SH-SY5Y (cell line): ENCODE measurements around the gene CYTL1.

Source experiments
- GATA2 ChIP-seq: IDR thresholded peaks from 2 replicates; pipeline ENCODE4 v1.6.1; 2011; ENCODE audit warnings: mild to moderate bottlenecking, low read depth, low read length
- GATA3 ChIP-seq: IDR thresholded peaks from 2 replicates; pipeline ENCODE4 v1.6.1; 2011; ENCODE audit warnings: low read depth, mild to moderate bottlenecking, low read length, moderate library complexity

GRCh38 chr4:5043579-5043978 is 24.3 kb upstream of the CYTL1 start:
- TF ChIP-seq GATA2 (no peak), GATA3 (no peak)
